ENCODE measurements around the gene LSM7. TPM values are rescaled to one million over a fixed set of nuclear protein-coding genes. Genes with fewer than 3 reads are reported as not detected.

The LSM7 gene
- total RNA-seq, 4 donors from 2014 or later = 51.8 to 186 (median 142) TPM

GRCh38 chr19:2326699-2327360 lies 1.6 kb downstream of the LSM7 start:
- intact Hi-C loops (cut with DNase I; ENCODE audit: low total_unique reads) = no loop called here
- Histone ChIP-seq H3K36me3 (no peaks in the 10 kb centered on the region), H3K4me3 (no peak overlapping the region), H3K27me3 (no peaks in the 10 kb centered on the region), H3K9me3 (no peaks in the 10 kb centered on the region), H3K4me1 (peaks cover 0 to 19% of the 10 kb centered on the region in 2 donors), H3K27ac (no peak overlapping the region)
- no peak for TF ChIP-seq POLR2A (IDR thresholded peaks at IDR 0.05)
- no peak for TF ChIP-seq CTCF (IDR thresholded peaks at IDR 0.05)
- DNase-seq = no peak

GRCh38 chr19:2325281-2326046 lies 2.9 kb downstream of the LSM7 start:
- Histone ChIP-seq H3K4me1 (peaks cover 0 to 19% of the 10 kb centered on the region in 2 donors), H3K4me3 (no peak overlapping the region), H3K27ac (no peak overlapping the region), H3K9me3 (no peaks in the 10 kb centered on the region), H3K27me3 (no peaks in the 10 kb centered on the region), H3K36me3 (no peaks in the 10 kb centered on the region)
- intact Hi-C loops (cut with DNase I; ENCODE audit: low total_unique reads) = no loop called here
- TF ChIP-seq CTCF (IDR thresholded peaks at IDR 0.05) (no peak), POLR2A (IDR thresholded peaks at IDR 0.05) (no peak)
- no peak for DNase-seq

DNA sequence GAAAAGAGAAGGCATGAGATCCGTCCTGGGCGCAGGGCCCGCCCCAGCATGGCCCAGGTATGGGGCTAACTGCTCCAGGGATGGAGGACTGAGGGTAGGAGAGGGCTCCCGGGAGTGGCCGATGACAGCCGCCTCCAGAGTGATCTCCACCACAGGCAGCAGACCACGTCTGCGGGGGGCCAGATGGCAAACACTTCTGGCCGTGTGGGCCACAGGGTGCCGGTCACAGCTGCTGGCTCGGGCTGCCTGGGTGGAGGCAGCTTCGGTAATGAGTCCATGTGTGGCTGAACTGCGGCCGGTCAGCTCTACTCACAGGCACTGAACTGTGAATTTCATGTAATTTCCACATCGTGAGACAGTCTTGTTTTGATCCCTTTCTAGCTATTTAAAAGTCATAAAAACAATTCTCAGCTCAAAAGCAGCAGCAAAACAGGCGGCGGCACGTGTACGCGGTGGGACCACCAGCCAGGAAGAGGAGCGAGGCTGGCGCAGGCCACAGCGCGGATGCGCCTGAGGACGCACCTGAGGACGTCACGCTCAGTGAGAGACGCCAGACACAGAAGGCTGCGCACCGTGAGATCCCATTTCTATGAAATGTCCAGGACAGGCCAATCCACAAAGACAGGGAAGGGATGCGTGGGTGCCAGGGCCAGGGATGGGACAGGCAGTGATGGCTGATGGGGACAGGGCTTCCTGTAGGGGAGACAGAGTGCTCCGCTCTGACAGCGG lies 4.0 kb downstream of the LSM7 start:
- no peaks in the 10 kb centered on the region for H3K27me3 ChIP-seq
- DNase-seq = no peak
- no peak overlapping the region for H3K27ac ChIP-seq
- H3K4me3 ChIP-seq = no peak overlapping the region
- no peaks in the 10 kb centered on the region for H3K36me3 ChIP-seq
- TF ChIP-seq POLR2A (IDR thresholded peaks at IDR 0.05) (no peak), CTCF (IDR thresholded peaks at IDR 0.05) (no peak)
- H3K4me1 ChIP-seq = peaks cover 0 to 14% of the 10 kb centered on the region in 2 donors
- no peaks in the 10 kb centered on the region for H3K9me3 ChIP-seq
- intact Hi-C loops (cut with DNase I; ENCODE audit: low total_unique reads) = no loop called here

GRCh38 chr19:2323707-2324106 lies 4.7 kb downstream of the LSM7 start:
- H3K27ac ChIP-seq = no peak overlapping the region
- no peaks in the 10 kb centered on the region for H3K27me3 ChIP-seq
- no peak for DNase-seq
- H3K4me1 ChIP-seq = peaks cover 0 to 11% of the 10 kb centered on the region in 2 donors
- no peak overlapping the region for H3K4me3 ChIP-seq
- intact Hi-C loops (cut with DNase I; ENCODE audit: low total_unique reads) = no loop called here
- TF ChIP-seq CTCF (IDR thresholded peaks at IDR 0.05) (no peak), POLR2A (IDR thresholded peaks at IDR 0.05) (no peak)
- no peaks in the 10 kb centered on the region for H3K36me3 ChIP-seq
- no peaks in the 10 kb centered on the region for H3K9me3 ChIP-seq

Measured in uterus (tissue), 4 donors.